Panc1 (cell line): ENCODE data around the gene BABAM2. TPM values are rescaled to one million over a fixed set of nuclear protein-coding genes. Genes with fewer than 3 reads are reported as not detected.

ENCODE experiments used
- ATAC-seq: fragments of 200-7000 bp; cut with Tn5 transposase; 2 replicates; pipeline ENCODE4 v1.9.1; 2020; ENCODE audit warnings: mild to moderate bottlenecking, moderate library complexity
- BruUV-seq: library from RNA; stranded (reverse); fragments of 400-500 nt; replicated peaks from 2 replicates; lab custom pipeline; 2021; lab: Mats Ljungman, UMichigan
- CTCF ChIA-PET: fragments of 300-600 bp; sonication (Branson Sonifier 250); formaldehyde crosslinking; loops from one replicate; lab custom pipeline; 2022; ENCODE audit warnings: antibody characterized with exemption; lab: Charles Lee
- POLR2A ChIA-PET: fragments of 300-600 bp; sonication (Branson Sonifier 250); formaldehyde crosslinking; loops from one replicate; lab custom pipeline; 2022; ENCODE audit warnings: antibody characterized with exemption; lab: Charles Lee
- DNase-seq: peaks from one replicate; pipeline ENCODE4 v3.0.0-alpha.2; 2010; ENCODE audit warnings: low read depth, low spot score
- H3K27ac ChIP-seq: 2 replicates; pipeline ENCODE4 v1.5.1; 2011; ENCODE audit warnings: mild to moderate bottlenecking, low read length, inconsistent platforms
- H3K27me3 ChIP-seq: fragments of 200-500 bp; sonication (Bioruptor generic); 2 replicates; pipeline ENCODE4 v1.6.0; 2014; ENCODE audit warnings: low read length, inconsistent platforms; ENCODE audit not compliant: control insufficient read depth, insufficient read depth
- H3K36me3 ChIP-seq: fragments of 200-500 bp; sonication (Bioruptor generic); 2 replicates; pipeline ENCODE4 v1.5.1; 2014; ENCODE audit warnings: inconsistent platforms, mild to moderate bottlenecking, low read length, moderate library complexity; ENCODE audit not compliant: control insufficient read depth, insufficient read depth
- H3K4me1 ChIP-seq: 2 replicates; pipeline ENCODE4 v1.5.1; 2011; ENCODE audit warnings: inconsistent platforms, mild to moderate bottlenecking, low read length, moderate library complexity; ENCODE audit not compliant: control insufficient read depth, insufficient read depth
- H3K4me3 ChIP-seq, 2 experiments: 2 replicates each; pipeline ENCODE4 v1.5.1; 2011 to 2012; ENCODE audit warnings: low read depth in 2 of 2, low read length in 2 of 2, mild to moderate bottlenecking in 2 of 2, inconsistent platforms in 1 of 2, moderate library complexity in 1 of 2
- H3K9me3 ChIP-seq: fragments of 200-500 bp; sonication (Bioruptor generic); 2 replicates; pipeline ENCODE4 v1.5.1; 2014; ENCODE audit warnings: low read depth, mild to moderate bottlenecking, inconsistent platforms, low read length, moderate library complexity; ENCODE audit not compliant: control insufficient read depth, insufficient read depth
- POLR2AphosphoS5 ChIP-seq: IDR thresholded peaks from 2 replicates; pipeline ENCODE4 v1.6.1; 2012; ENCODE audit warnings: mild to moderate bottlenecking, low read depth, low read length, moderate library complexity
- SIN3A ChIP-seq: IDR thresholded peaks from 2 replicates; pipeline ENCODE4 v1.6.1; 2012; ENCODE audit warnings: low read depth, mild to moderate bottlenecking, low read length, moderate library complexity, borderline replicate concordance; ENCODE audit not compliant: insufficient read depth
- TCF7L2 ChIP-seq: IDR thresholded peaks from 2 replicates; pipeline ENCODE4 v1.6.1; 2011; ENCODE audit warnings: mild to moderate bottlenecking, low read depth, low read length, inconsistent platforms
- in situ Hi-C: cut with HindIII; loops from 2 replicates; pipeline ENCODE4 v1.10.0; 2016; ENCODE audit warnings: low sequenced_read_pairs, low pct_unique_long_range_greater_than_20kb
- intact Hi-C: fragments of 100-400 bp; cut with micrococcal nuclease; formaldehyde crosslinking; loops from one replicate; pipeline ENCODE4 v1.10.0; 2022; ENCODE audit not compliant: unreplicated experiment
- total RNA-seq: library from RNA; stranded (reverse); gene quantifications from one replicate; pipeline ENCODE4 v1.2.1, GENCODE V29; 2021; ENCODE audit not compliant: unreplicated experiment
- TF ChIP-seq, protein P1 (sequence below): fragments of 450-650 bp; IDR thresholded peaks from 2 replicates; pipeline ENCODE4 v1.5.1; 2017; ENCODE audit warnings: mild to moderate bottlenecking
- TF ChIP-seq, protein P2 (sequence below), 2 experiments: IDR thresholded peaks; 2 replicates each; pipeline ENCODE4 v1.6.1; 2011 to 2012; ENCODE audit warnings: low read depth in 2 of 2, control low read depth in 1 of 2, low read length in 1 of 2, mild to moderate bottlenecking in 1 of 2, moderate library complexity in 1 of 2; ENCODE audit not compliant: insufficient read depth in 1 of 2

Gene BABAM2
- total RNA-seq, 1 experiment from 2014 or later, result 31.2 TPM

- ChIA-PET CTCF (no interaction called here), POLR2A (no interaction called here)
- Histone ChIP-seq H3K9me3 (peaks cover 6% of the 10 kb centered on the region; the same call in 1 of the 2 replicates), H3K27me3 (no peaks in the 10 kb centered on the region), H3K27ac (no peak overlapping the region), H3K4me1 (no peaks in the 10 kb centered on the region), H3K36me3 (no peaks in the 10 kb centered on the region), H3K4me3 (no peak overlapping the region)
- intact Hi-C loops, result no loop called here
- BruUV-seq, result no TSS peak
- DNase-seq (no peak), ATAC-seq (no peak)
- in situ Hi-C loops, result no loop called here
- TF ChIP-seq TCF7L2, result no peak
- TF ChIP-seq, protein P1, sequence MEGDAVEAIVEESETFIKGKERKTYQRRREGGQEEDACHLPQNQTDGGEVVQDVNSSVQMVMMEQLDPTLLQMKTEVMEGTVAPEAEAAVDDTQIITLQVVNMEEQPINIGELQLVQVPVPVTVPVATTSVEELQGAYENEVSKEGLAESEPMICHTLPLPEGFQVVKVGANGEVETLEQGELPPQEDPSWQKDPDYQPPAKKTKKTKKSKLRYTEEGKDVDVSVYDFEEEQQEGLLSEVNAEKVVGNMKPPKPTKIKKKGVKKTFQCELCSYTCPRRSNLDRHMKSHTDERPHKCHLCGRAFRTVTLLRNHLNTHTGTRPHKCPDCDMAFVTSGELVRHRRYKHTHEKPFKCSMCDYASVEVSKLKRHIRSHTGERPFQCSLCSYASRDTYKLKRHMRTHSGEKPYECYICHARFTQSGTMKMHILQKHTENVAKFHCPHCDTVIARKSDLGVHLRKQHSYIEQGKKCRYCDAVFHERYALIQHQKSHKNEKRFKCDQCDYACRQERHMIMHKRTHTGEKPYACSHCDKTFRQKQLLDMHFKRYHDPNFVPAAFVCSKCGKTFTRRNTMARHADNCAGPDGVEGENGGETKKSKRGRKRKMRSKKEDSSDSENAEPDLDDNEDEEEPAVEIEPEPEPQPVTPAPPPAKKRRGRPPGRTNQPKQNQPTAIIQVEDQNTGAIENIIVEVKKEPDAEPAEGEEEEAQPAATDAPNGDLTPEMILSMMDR, result no peak
- TF ChIP-seq POLR2AphosphoS5, result no peak
These were observed 281.8 kb downstream of the BABAM2 start for GRCh38 chr2:28172114-28172898.

- Histone ChIP-seq H3K4me1 (no peaks in the 10 kb centered on the region), H3K9me3 (peaks cover 6% of the 10 kb centered on the region; the same call in 1 of the 2 replicates), H3K36me3 (no peaks in the 10 kb centered on the region), H3K27ac (no peak overlapping the region), H3K27me3 (no peaks in the 10 kb centered on the region), H3K4me3 (no peak overlapping the region)
- ChIA-PET POLR2A (no interaction called here), CTCF (no interaction called here)
- no peak for DNase-seq
- ATAC-seq, result no peak
- intact Hi-C loops, result no loop called here
- TF ChIP-seq POLR2AphosphoS5 (no peak), TCF7L2 (no peak), SIN3A (no peak)
- TF ChIP-seq, protein P2, sequence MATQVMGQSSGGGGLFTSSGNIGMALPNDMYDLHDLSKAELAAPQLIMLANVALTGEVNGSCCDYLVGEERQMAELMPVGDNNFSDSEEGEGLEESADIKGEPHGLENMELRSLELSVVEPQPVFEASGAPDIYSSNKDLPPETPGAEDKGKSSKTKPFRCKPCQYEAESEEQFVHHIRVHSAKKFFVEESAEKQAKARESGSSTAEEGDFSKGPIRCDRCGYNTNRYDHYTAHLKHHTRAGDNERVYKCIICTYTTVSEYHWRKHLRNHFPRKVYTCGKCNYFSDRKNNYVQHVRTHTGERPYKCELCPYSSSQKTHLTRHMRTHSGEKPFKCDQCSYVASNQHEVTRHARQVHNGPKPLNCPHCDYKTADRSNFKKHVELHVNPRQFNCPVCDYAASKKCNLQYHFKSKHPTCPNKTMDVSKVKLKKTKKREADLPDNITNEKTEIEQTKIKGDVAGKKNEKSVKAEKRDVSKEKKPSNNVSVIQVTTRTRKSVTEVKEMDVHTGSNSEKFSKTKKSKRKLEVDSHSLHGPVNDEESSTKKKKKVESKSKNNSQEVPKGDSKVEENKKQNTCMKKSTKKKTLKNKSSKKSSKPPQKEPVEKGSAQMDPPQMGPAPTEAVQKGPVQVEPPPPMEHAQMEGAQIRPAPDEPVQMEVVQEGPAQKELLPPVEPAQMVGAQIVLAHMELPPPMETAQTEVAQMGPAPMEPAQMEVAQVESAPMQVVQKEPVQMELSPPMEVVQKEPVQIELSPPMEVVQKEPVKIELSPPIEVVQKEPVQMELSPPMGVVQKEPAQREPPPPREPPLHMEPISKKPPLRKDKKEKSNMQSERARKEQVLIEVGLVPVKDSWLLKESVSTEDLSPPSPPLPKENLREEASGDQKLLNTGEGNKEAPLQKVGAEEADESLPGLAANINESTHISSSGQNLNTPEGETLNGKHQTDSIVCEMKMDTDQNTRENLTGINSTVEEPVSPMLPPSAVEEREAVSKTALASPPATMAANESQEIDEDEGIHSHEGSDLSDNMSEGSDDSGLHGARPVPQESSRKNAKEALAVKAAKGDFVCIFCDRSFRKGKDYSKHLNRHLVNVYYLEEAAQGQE (IDR thresholded peaks at IDR 0.05; ENCODE audit: insufficient read depth in 1 of 2, low read depth in 2 of 2, low read length in 1 of 2), result no peak
- TF ChIP-seq, protein P1, result no peak
- no TSS peak for BruUV-seq
- in situ Hi-C loops, result no loop called here
These were observed 282.8 kb downstream of the BABAM2 start for GRCh38 chr2:28173377-28173776.
